Measurements from ENCODE around the gene HDGF. TPM values are rescaled to one million over a fixed set of nuclear protein-coding genes. Genes with fewer than 3 reads are reported as not detected.
A peak's percentile ranks its signal among the peaks of the same experiment; 100 is the strongest.

HDGF gene
- total RNA-seq, 1 experiment from 2014 or later: 498 TPM

DNA sequence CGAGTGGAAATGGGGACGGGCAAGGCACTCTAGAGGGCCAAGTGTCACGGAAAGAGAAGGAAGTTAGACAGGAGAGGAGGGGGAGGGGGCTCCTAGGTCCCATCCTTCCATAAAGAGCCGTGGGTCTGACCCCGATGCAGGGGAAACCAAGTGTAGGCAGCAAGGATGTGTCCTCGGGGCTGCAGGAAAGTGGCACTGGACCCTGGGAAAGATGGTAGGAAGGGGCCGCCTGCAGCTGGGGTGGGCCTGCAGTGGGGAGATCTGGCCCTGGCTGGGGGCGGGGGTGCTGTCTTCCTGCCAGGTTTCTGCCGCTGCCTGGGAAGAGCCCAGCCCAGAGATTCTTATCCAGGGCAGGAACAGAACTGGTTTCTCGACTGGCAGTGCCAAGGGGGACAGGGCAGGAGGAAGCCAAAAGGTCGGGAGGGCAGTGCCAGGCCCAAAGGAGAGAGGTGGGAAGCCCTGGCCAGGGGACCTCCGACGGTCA is 59.0 kb downstream of the HDGF start:
- Histone ChIP-seq H4K20me1 (ENCODE audit: insufficient read depth) (no peaks in the 10 kb centered on the region), H3K9me2 (ENCODE audit: insufficient read depth) (no peaks in the 10 kb centered on the region), H2AFZ (no peak overlapping the region), H3K79me2 (ENCODE audit: low read depth) (no peaks in the 10 kb centered on the region), H3K9me3 (ENCODE audit: insufficient read depth, low read depth) (no peaks in the 10 kb centered on the region), H3K4me2 (peak overlapping the region; percentile 95), H3K4me1 (replicated peaks; ENCODE audit: insufficient read depth) (peaks cover 59% of the 10 kb centered on the region), H3K4me3 (peak overlapping the region; percentile 54; the same call in 1 of the 2 replicates), H3K36me3 (ENCODE audit: low read depth) (no peaks in the 10 kb centered on the region), H3F3A (ENCODE audit: insufficient read depth, low read depth) (peaks cover 55% of the 10 kb centered on the region), H3K27ac (peak overlapping the region; percentile 94), H3K27me3 (ENCODE audit: insufficient read depth, low read depth) (no peaks in the 10 kb centered on the region)
- TF ChIP-seq, protein P1, sequence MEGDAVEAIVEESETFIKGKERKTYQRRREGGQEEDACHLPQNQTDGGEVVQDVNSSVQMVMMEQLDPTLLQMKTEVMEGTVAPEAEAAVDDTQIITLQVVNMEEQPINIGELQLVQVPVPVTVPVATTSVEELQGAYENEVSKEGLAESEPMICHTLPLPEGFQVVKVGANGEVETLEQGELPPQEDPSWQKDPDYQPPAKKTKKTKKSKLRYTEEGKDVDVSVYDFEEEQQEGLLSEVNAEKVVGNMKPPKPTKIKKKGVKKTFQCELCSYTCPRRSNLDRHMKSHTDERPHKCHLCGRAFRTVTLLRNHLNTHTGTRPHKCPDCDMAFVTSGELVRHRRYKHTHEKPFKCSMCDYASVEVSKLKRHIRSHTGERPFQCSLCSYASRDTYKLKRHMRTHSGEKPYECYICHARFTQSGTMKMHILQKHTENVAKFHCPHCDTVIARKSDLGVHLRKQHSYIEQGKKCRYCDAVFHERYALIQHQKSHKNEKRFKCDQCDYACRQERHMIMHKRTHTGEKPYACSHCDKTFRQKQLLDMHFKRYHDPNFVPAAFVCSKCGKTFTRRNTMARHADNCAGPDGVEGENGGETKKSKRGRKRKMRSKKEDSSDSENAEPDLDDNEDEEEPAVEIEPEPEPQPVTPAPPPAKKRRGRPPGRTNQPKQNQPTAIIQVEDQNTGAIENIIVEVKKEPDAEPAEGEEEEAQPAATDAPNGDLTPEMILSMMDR (conservative IDR thresholded peaks at IDR 0.05): no peak
- TF ChIP-seq EZH2 (IDR thresholded peaks at IDR 0.05; ENCODE audit: low read depth): no peak
- no peak for DNase-seq
- intact Hi-C loops (cut with micrococcal nuclease; ENCODE audit: unreplicated experiment): loop anchor here (2.0 to 10.0 kb wide), 4 partner anchors 58 to 442 kb away; partner anchors contain the start of genes ETV3, HDGF, MEF2D and PRCC
- CTCF ChIA-PET: interaction anchor here (1.0 to 6.3 kb wide), 3 partner anchors 12 to 65 kb away, joined by 5 to 109 read pairs (median 9); partner anchors contain the start of gene CRABP2
- POLR2A ChIA-PET (ENCODE audit: unreplicated experiment): interaction anchor here (0.5 to 1.2 kb wide), 6 partner anchors 10 to 480 kb away, joined by 3 to 28 read pairs (median 6); partner anchors contain the start of genes CRABP2, ISG20L2, METTL25B and PMF1
- no TSS peak for BruUV-seq (replicated peaks)

Other genes with a start within 250 kb of the HDGF start
- gene IQGAP3, start 179.1 kb downstream of the HDGF start, total RNA-seq (2021): 63.1 and 63.4 TPM in 2 replicates
- not detected in 2 replicates for gene TTC24, start 172.0 kb downstream of the HDGF start, total RNA-seq (2021)
- gene NAXE, start 159.9 kb downstream of the HDGF start, total RNA-seq (2021): 83.9 and 90.3 TPM in 2 replicates
- 17.5 and 17.6 TPM in 2 replicates for gene GPATCH4, start 150.2 kb downstream of the HDGF start, total RNA-seq (2021)
- gene HAPLN2, start 132.3 kb downstream of the HDGF start, total RNA-seq (2021): 0.58 TPM in 1 of 2 replicates, not detected in the other
- gene BCAN, start 109.6 kb downstream of the HDGF start, total RNA-seq (2021): not detected in 2 replicates
- 6.8 and 7.0 TPM in 2 replicates for gene NES, start 74.3 kb downstream of the HDGF start, total RNA-seq (2021)
- gene CRABP2, start 46.1 kb downstream of the HDGF start, total RNA-seq (2021): 142 and 286 TPM in 2 replicates
- gene METTL25B, start 23.2 kb downstream of the HDGF start, total RNA-seq (2021): 51.0 and 77.7 TPM in 2 replicates
- gene ISG20L2, start 22.9 kb downstream of the HDGF start, total RNA-seq (2021): 25.4 and 33.2 TPM in 2 replicates
- 74.1 and 85.3 TPM in 2 replicates for gene MRPL24, start 10.6 kb downstream of the HDGF start, total RNA-seq (2021)
- 47.8 and 56.6 TPM in 2 replicates for gene PRCC, start 15.9 kb upstream of the HDGF start, total RNA-seq (2021)
- gene SH2D2A, start 65.2 kb upstream of the HDGF start, total RNA-seq (2021): 4.0 and 5.8 TPM in 2 replicates
- gene INSRR, start 107.4 kb upstream of the HDGF start, total RNA-seq (2021): not detected in 2 replicates
- not detected in 2 replicates for gene NTRK1, start 109.2 kb upstream of the HDGF start, total RNA-seq (2021)
- gene PEAR1, start 142.0 kb upstream of the HDGF start, total RNA-seq (2021): 9.8 and 12.2 TPM in 2 replicates
- not detected in 2 replicates for gene LRRC71, start 169.0 kb upstream of the HDGF start, total RNA-seq (2021)

Data from PC-9 (cell line).